HepG2 (cell line): Measurements from ENCODE around the gene NOC3L. TPM values are rescaled to one million over a fixed set of nuclear protein-coding genes. Genes with fewer than 3 reads are reported as not detected.

Experiments used
- AGO1 ChIP-seq: fragments of 200-400 bp; formaldehyde crosslinking; IDR thresholded peaks from 2 replicates; pipeline ENCODE4 v1.6.1; 2017; ENCODE audit warnings: mild to moderate bottlenecking, low read depth, low read length, moderate library complexity; ENCODE audit not compliant: poor library complexity, severe bottlenecking
- ATAD3A ChIP-seq: sonication (generic); formaldehyde crosslinking; IDR thresholded peaks from 2 replicates; pipeline ENCODE4 v1.4.0; 2020; ENCODE audit warnings: missing genetic modification reagents
- CBX2 ChIP-seq, 2 experiments: fragments of 200-600 bp in 1 of 2; sonication (generic); formaldehyde crosslinking in 1 of 2; IDR thresholded peaks; 2 replicates each; pipeline versions ENCODE4 v1.7.0 to v1.8.1; 2018 to 2022; ENCODE audit warnings: low read depth in 2 of 2, low read length in 1 of 2, mild to moderate bottlenecking in 1 of 2, missing genetic modification reagents in 1 of 2
- CEBPZ ChIP-seq: IDR thresholded peaks from 2 replicates; pipeline ENCODE4 v1.6.1; 2012; ENCODE audit warnings: low read length, improper control_type of control experiment
- DNMT3B ChIP-seq: conservative IDR thresholded peaks from 2 replicates; pipeline ENCODE4 v1.6.1; 2016; ENCODE audit warnings: missing biosample characterization, control low read depth
- FOXO1 ChIP-seq: sonication (generic); formaldehyde crosslinking; IDR thresholded peaks from 2 replicates; pipeline ENCODE4 v1.4.0; 2020; ENCODE audit warnings: missing genetic modification reagents
- FOXO4 ChIP-seq: sonication (generic); formaldehyde crosslinking; conservative IDR thresholded peaks from 2 replicates; pipeline ENCODE4 v1.8.1; 2023; ENCODE audit warnings: missing genetic modification reagents
- GATA4 ChIP-seq: sonication (generic); IDR thresholded peaks from 2 replicates; pipeline ENCODE4 v1.6.1; 2016; ENCODE audit warnings: antibody characterized with exemption, low read depth, borderline replicate concordance
- HOXA5 ChIP-seq: sonication (generic); formaldehyde crosslinking; IDR thresholded peaks from 2 replicates; pipeline ENCODE4 v1.4.0; 2020; ENCODE audit warnings: missing genetic modification reagents
- KLF12 ChIP-seq: sonication (generic); formaldehyde crosslinking; IDR thresholded peaks from 2 replicates; pipeline ENCODE4 v1.4.0; 2020; ENCODE audit warnings: missing genetic modification reagents, borderline replicate concordance
- MAFF ChIP-seq: IDR thresholded peaks from 2 replicates; pipeline ENCODE4 v1.6.1; 2011; ENCODE audit warnings: low read depth, low read length, improper control_type of control experiment
- MNT ChIP-seq: fragments of 450-650 bp; IDR thresholded peaks from 2 replicates; pipeline ENCODE4 v1.6.1; 2016
- NFE2L1 ChIP-seq: sonication (generic); formaldehyde crosslinking; IDR thresholded peaks from 2 replicates; pipeline ENCODE4 v1.4.0; 2020; ENCODE audit warnings: missing genetic modification reagents, mild to moderate bottlenecking, borderline replicate concordance
- PAWR ChIP-seq: sonication (generic); formaldehyde crosslinking; IDR thresholded peaks from 2 replicates; pipeline ENCODE4 v1.4.0; 2020; ENCODE audit warnings: missing genetic modification reagents, mild to moderate bottlenecking, borderline replicate concordance
- SNRNP70 ChIP-seq: fragments of 200-400 bp; formaldehyde crosslinking; IDR thresholded peaks from 2 replicates; pipeline ENCODE4 v1.6.1; 2017; ENCODE audit warnings: mild to moderate bottlenecking, low read depth, low read length, moderate library complexity
- U2AF1 ChIP-seq: fragments of 200-400 bp; formaldehyde crosslinking; optimal IDR thresholded peaks from 2 replicates; pipeline ENCODE3; 2017; ENCODE audit warnings: mild to moderate bottlenecking, low read depth, low read length
- ZBTB42 ChIP-seq: sonication (generic); formaldehyde crosslinking; IDR thresholded peaks from 2 replicates; pipeline ENCODE4 v1.5.0; 2020; ENCODE audit warnings: mild to moderate bottlenecking, missing genetic modification reagents
- ZNF275 ChIP-seq: sonication (generic); formaldehyde crosslinking; IDR thresholded peaks from 2 replicates; pipeline ENCODE4 v1.8.0; 2022; ENCODE audit warnings: missing genetic modification reagents, mild to moderate bottlenecking, inconsistent platforms, borderline replicate concordance
- ZNF350 ChIP-seq: sonication (generic); formaldehyde crosslinking; IDR thresholded peaks from 2 replicates; pipeline ENCODE4 v1.4.0; 2020; ENCODE audit warnings: mild to moderate bottlenecking, low read depth, missing genetic modification reagents, borderline replicate concordance
- ZSCAN30 ChIP-seq: sonication (generic); formaldehyde crosslinking; IDR thresholded peaks from 2 replicates; pipeline ENCODE4 v1.5.0; 2020; ENCODE audit warnings: mild to moderate bottlenecking, missing genetic modification reagents
- ZSCAN31 ChIP-seq: sonication (generic); formaldehyde crosslinking; IDR thresholded peaks from 2 replicates; pipeline ENCODE4 v1.5.0; 2020; ENCODE audit warnings: low read depth, mild to moderate bottlenecking, missing genetic modification reagents
- polyA plus RNA-seq, 8 experiments: library from polyadenylated mRNA; depleted of rRNA in 3 of 8; stranded (reverse) in 7 of 8; unstranded in 1 of 8; fragments of >200 nt; fragmentation: Illumina TruSeq in 4 of 8; extraction: Trizol in 4 of 8; gene quantifications; 2 replicates each; pipeline versions ENCODE4 v1.2.1 to v1.2.3, GENCODE V29; 2011 to 2016; ENCODE audit warnings: low read depth in 4 of 8, missing spikeins in 1 of 8, mixed read lengths in 1 of 8; ENCODE audit not compliant: insufficient read depth in 1 of 8
- total RNA-seq, 5 experiments: library from RNA; depleted of rRNA; stranded (reverse); fragments of >200 nt; fragmentation: Illumina TruSeq; extraction: Trizol; gene quantifications; 2 replicates each; pipeline ENCODE4 v1.2.3, GENCODE V29; 2016; ENCODE audit warnings: low read depth in 1 of 5

The NOC3L gene
- total and polyA plus RNA-seq, 2 of the 13 experiments (the other 11 are each of a cell fraction or from before 2014, with no cell fraction given) = 7.8 to 36.6 TPM

GRCh38 chr10:94362360-94363250, at the start of gene NOC3L (continued):
- no peak for TF ChIP-seq SNRNP70
- TF ChIP-seq FOXO1 (CRISPR knock-in tag) = peak; percentile 55
- 0 out of 2 replicates have a peak, but pooled peaks have one; percentile 28 for TF ChIP-seq PAWR
- TF ChIP-seq ZNF350 (CRISPR knock-in tag) = peak; percentile 97
- TF ChIP-seq FOXO4 (CRISPR knock-in tag) = peak; percentile 91; the same call in 1 of the 2 replicates
- peak; percentile 89 for TF ChIP-seq ZNF275
- no peak for TF ChIP-seq GATA4
- peak; percentile 76; the same call in 1 of the 2 replicates for TF ChIP-seq ZBTB42 (CRISPR knock-in tag)
- peak; percentile 87; the same call in 1 of the 2 replicates for TF ChIP-seq DNMT3B (CRISPR knock-in tag)
- TF ChIP-seq NFE2L1 (CRISPR knock-in tag) = no peak; the same call in 1 of the 2 replicates
- TF ChIP-seq MNT = peak; percentile 63
- no peak for TF ChIP-seq CBX2 (IDR thresholded peaks at IDR 0.05; ENCODE audit: low read depth, low read length)
- peak; percentile 74 for TF ChIP-seq CBX2 (CRISPR knock-in tag; IDR thresholded peaks at IDR 0.05; ENCODE audit: low read depth)
- TF ChIP-seq U2AF1 = no peak
- peak; percentile 94 for TF ChIP-seq HOXA5
- TF ChIP-seq AGO1 = no peak
- TF ChIP-seq ATAD3A (CRISPR knock-in tag) = peak; percentile 55; the same call in 1 of the 2 replicates
- TF ChIP-seq MAFF = no peak
- 0 out of 2 replicates have a peak, but pooled peaks have one; percentile 65 for TF ChIP-seq KLF12 (CRISPR knock-in tag)
- TF ChIP-seq CEBPZ = no peak
- peak; percentile 94 for TF ChIP-seq ZSCAN31
- TF ChIP-seq ZSCAN30 = peak; percentile 98
